HL-60 (cell line): ENCODE results near the gene KRTAP5-11.
"Not testable (repeated sequence)": the region's sequence is repeated elsewhere in the genome, so short reads cannot be mapped to it uniquely, and the experiment has no call there.

Experiments
- CTCF ChIP-seq: IDR thresholded peaks from one replicate; pipeline ENCODE4 v1.5.1; 2011; ENCODE audit warnings: low read length, control low read depth, inconsistent platforms; ENCODE audit not compliant: insufficient read depth
- GABPA ChIP-seq: IDR thresholded peaks from 2 replicates; pipeline ENCODE4 v1.6.1; 2012; ENCODE audit warnings: low read depth
- POLR2AphosphoS5 ChIP-seq: IDR thresholded peaks from 2 replicates; pipeline ENCODE4 v1.6.1; 2012; ENCODE audit warnings: low read depth
- SPI1 ChIP-seq: IDR thresholded peaks from 2 replicates; pipeline ENCODE4 v1.6.1; 2012; ENCODE audit warnings: low read depth, mild to moderate bottlenecking, borderline replicate concordance

GRCh38 chr11:71534711-71535608 lies 47.7 kb downstream of the KRTAP5-11 start:
- not testable (repeated sequence) for TF ChIP-seq CTCF, POLR2AphosphoS5, GABPA
- peak; percentile 88 for TF ChIP-seq SPI1
